Amniotic epithelial cell (primary cell): ENCODE data around the gene NLGN1.
"Not testable (repeated sequence)": the region's sequence is repeated elsewhere in the genome, so short reads cannot be mapped to it uniquely, and the experiment has no call there.

Experiments used
- DNase-seq: peaks from one replicate; pipeline ENCODE4 v3.0.0-alpha.2; 2010; ENCODE audit warnings: low read depth

The NLGN1 gene

GRCh38 chr3:173429527-173429926, 32.0 kb downstream of the NLGN1 start:
- DNase-seq: no peak

- no peak for DNase-seq
Observed at GRCh38 chr3:173430576-173430975, 33.0 kb downstream of the NLGN1 start.

- no peak for DNase-seq
Observed at GRCh38 chr3:173439004-173439403, 41.5 kb downstream of the NLGN1 start.

GRCh38 chr3:173440514-173440913, 43.0 kb downstream of the NLGN1 start:
- no peak for DNase-seq

GRCh38 chr3:173451561-173451960, 54.0 kb downstream of the NLGN1 start:
- DNase-seq: not testable (repeated sequence)

GRCh38 chr3:173463250-173463649, 65.7 kb downstream of the NLGN1 start:
- no peak for DNase-seq

GRCh38 chr3:173465112-173465511, 67.6 kb downstream of the NLGN1 start:
- DNase-seq: peak; percentile 3

- no peak for DNase-seq
Observed at GRCh38 chr3:173465898-173466678, 68.5 kb downstream of the NLGN1 start.

- DNase-seq: peak; percentile 1
Observed at GRCh38 chr3:173467501-173467900, 70.0 kb downstream of the NLGN1 start.

GRCh38 chr3:173473237-173473636, 75.7 kb downstream of the NLGN1 start:
- no peak for DNase-seq

- DNase-seq: no peak
Observed at GRCh38 chr3:173479301-173479700, 81.8 kb downstream of the NLGN1 start.

- peak; percentile 4 for DNase-seq
Observed at GRCh38 chr3:173501931-173502489, 104.5 kb downstream of the NLGN1 start.

- no peak for DNase-seq
Observed at GRCh38 chr3:173502983-173503568, 105.5 kb downstream of the NLGN1 start.

- DNase-seq: no peak
Observed at GRCh38 chr3:173510565-173510964, 113.0 kb downstream of the NLGN1 start.

- DNase-seq: no peak
Observed at GRCh38 chr3:173513123-173513522, 115.6 kb downstream of the NLGN1 start.

- DNase-seq: peak; percentile 8
Observed at GRCh38 chr3:173529062-173529711, 131.6 kb downstream of the NLGN1 start.

GRCh38 chr3:173531602-173532001, 134.1 kb downstream of the NLGN1 start:
- DNase-seq: no peak

- DNase-seq: no peak
Observed at GRCh38 chr3:173538410-173538809, 140.9 kb downstream of the NLGN1 start.

GRCh38 chr3:173545590-173545989, 148.0 kb downstream of the NLGN1 start:
- not testable (repeated sequence) for DNase-seq

- DNase-seq: no peak
Observed at GRCh38 chr3:173547070-173547469, 149.5 kb downstream of the NLGN1 start.

- DNase-seq: no peak
Observed at GRCh38 chr3:173548261-173548660, 150.7 kb downstream of the NLGN1 start.

GRCh38 chr3:173552526-173552925, 155.0 kb downstream of the NLGN1 start:
- no peak for DNase-seq
